KMS-11 (cell line): ENCODE data around the gene PTPN6.

ENCODE experiments used
- H2AFZ ChIP-seq: fragments of 200-600 bp; sonication (generic); 2 replicates; pipeline ENCODE4 v1.6.1; 2016; ENCODE audit warnings: antibody characterized with exemption, mixed run types, low read depth
- H3K27ac ChIP-seq: fragments of 200-600 bp; sonication (generic); 2 replicates; pipeline ENCODE4 v1.6.1; 2016; ENCODE audit warnings: mild to moderate bottlenecking, mixed run types
- H3K27me3 ChIP-seq: fragments of 200-600 bp; sonication (generic); 2 replicates; pipeline ENCODE4 v1.6.1; 2017; ENCODE audit warnings: mild to moderate bottlenecking, low read depth, mixed run types, moderate library complexity; ENCODE audit not compliant: insufficient read depth
- H3K36me3 ChIP-seq: fragments of 200-600 bp; sonication (generic); 2 replicates; pipeline ENCODE4 v1.6.1; 2017; ENCODE audit warnings: mild to moderate bottlenecking, mixed run types; ENCODE audit not compliant: insufficient read depth
- H3K4me1 ChIP-seq: fragments of 200-600 bp; sonication (generic); 2 replicates; pipeline ENCODE4 v1.6.1; 2016; ENCODE audit warnings: mild to moderate bottlenecking, low read depth, mixed run types; ENCODE audit not compliant: poor library complexity, severe bottlenecking
- H3K4me2 ChIP-seq: fragments of 200-600 bp; sonication (generic); 2 replicates; pipeline ENCODE4 v1.7.0; 2016; ENCODE audit warnings: mild to moderate bottlenecking, mixed run types
- H3K4me3 ChIP-seq: fragments of 200-600 bp; sonication (generic); IDR thresholded peaks from 2 replicates; pipeline ENCODE4 v1.6.1; 2017; ENCODE audit warnings: low read depth, low read length, mixed read lengths; ENCODE audit not compliant: insufficient read depth
- H3K79me2 ChIP-seq: fragments of 200-600 bp; sonication (generic); 2 replicates; pipeline ENCODE4 v1.6.1; 2016; ENCODE audit warnings: low read depth, mixed run types; ENCODE audit not compliant: insufficient read depth
- H3K9ac ChIP-seq: fragments of 200-600 bp; sonication (generic); 2 replicates; pipeline ENCODE4 v1.6.1; 2016; ENCODE audit warnings: mild to moderate bottlenecking, mixed run types
- H4K20me1 ChIP-seq: fragments of 200-600 bp; sonication (generic); 2 replicates; pipeline ENCODE4 v1.6.1; 2016; ENCODE audit warnings: mild to moderate bottlenecking, mixed run types; ENCODE audit not compliant: insufficient read depth
- TF ChIP-seq, protein P1 (sequence below): fragments of 200-600 bp; sonication (generic); conservative IDR thresholded peaks from 2 replicates; pipeline ENCODE4 v1.6.1; 2017; ENCODE audit warnings: low read depth, mild to moderate bottlenecking, antibody characterized with exemption, low read length, moderate library complexity, mixed read lengths

The PTPN6 gene

DNA sequence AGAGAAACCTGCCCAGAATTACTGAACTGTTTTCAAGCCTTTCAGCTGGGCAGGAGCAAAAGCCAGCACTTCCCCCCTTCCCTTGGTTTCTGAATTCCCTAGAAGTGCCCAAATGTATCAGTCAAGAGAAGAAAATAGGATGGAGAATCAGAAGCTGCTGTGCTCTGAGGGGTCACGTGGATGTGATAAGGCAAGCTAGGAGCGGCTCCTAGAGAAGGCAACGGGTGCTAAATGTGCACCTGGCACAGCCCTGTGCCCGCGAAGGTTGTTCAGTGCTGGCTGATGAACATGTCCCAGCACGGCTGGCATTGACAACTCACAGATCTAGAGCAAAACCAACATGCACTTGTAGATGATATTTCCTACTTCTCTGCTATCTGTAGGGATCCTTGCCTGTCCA lies 27.9 kb downstream of the PTPN6 start:
- Histone ChIP-seq H3K4me3 (no peak overlapping the region), H3K36me3 (peaks cover 3% of the 10 kb centered on the region; the same call in 1 of the 2 replicates), H3K4me1 (peaks cover 29% of the 10 kb centered on the region)

DNA sequence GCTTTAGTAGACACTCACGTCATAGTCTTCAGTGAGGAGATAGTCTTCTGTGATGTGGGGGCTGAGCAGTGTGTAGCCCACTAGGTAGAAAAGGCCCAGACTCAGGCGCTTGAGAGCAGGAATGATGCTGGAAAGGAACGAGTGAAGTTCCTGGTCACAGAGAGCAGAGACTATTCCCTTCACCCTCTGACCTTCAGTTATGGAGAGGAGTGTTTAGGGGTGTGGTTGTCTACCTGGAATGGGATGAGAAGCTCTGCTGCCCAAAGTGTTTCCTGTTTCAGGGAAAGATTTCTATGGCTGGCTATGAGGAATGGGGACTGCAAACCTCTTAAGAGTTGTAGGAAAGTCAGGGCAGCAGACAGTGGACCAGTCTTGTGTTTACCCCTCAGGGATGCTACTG lies 28.3 kb downstream of the PTPN6 start:
- Histone ChIP-seq H3K79me2 (no peaks in the 10 kb centered on the region), H2AFZ (no peak overlapping the region), H3K4me3 (no peak overlapping the region), H3K9ac (no peak overlapping the region), H3K27me3 (no peaks in the 10 kb centered on the region), H4K20me1 (no peaks in the 10 kb centered on the region), H3K27ac (no peak overlapping the region), H3K4me1 (peaks cover 26% of the 10 kb centered on the region), H3K4me2 (no peak overlapping the region), H3K36me3 (peaks cover 3% of the 10 kb centered on the region; the same call in 1 of the 2 replicates)
- TF ChIP-seq, protein P1, sequence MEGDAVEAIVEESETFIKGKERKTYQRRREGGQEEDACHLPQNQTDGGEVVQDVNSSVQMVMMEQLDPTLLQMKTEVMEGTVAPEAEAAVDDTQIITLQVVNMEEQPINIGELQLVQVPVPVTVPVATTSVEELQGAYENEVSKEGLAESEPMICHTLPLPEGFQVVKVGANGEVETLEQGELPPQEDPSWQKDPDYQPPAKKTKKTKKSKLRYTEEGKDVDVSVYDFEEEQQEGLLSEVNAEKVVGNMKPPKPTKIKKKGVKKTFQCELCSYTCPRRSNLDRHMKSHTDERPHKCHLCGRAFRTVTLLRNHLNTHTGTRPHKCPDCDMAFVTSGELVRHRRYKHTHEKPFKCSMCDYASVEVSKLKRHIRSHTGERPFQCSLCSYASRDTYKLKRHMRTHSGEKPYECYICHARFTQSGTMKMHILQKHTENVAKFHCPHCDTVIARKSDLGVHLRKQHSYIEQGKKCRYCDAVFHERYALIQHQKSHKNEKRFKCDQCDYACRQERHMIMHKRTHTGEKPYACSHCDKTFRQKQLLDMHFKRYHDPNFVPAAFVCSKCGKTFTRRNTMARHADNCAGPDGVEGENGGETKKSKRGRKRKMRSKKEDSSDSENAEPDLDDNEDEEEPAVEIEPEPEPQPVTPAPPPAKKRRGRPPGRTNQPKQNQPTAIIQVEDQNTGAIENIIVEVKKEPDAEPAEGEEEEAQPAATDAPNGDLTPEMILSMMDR: no peak

More for the DNA sequence above, 27.9 kb downstream of the PTPN6 start:
- TF ChIP-seq, protein P1: no peak
- Histone ChIP-seq H3K79me2 (no peaks in the 10 kb centered on the region), H3K9ac (no peak overlapping the region), H3K27ac (no peak overlapping the region), H3K27me3 (no peaks in the 10 kb centered on the region), H3K4me2 (no peak overlapping the region), H4K20me1 (no peaks in the 10 kb centered on the region), H2AFZ (no peak overlapping the region)

DNA sequence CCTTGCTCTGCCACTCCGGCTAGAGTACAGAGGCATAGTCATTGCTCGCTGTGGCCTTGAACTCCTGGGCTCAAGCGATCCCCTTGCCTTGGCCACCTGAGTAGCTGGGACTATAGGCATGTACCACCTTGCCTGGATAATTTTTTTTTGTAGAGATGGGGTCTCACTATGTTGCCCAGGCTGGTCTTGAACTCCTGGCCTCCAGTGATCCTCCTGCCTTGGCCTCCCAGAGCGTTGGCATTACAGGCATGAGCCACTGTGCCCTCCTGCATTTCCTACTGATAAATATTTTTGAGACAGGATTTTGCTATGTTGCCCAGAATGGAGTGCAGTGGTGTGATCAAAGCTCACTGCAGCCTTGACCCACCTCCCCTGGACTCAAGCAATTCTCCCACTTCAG lies 28.9 kb downstream of the PTPN6 start:
- Histone ChIP-seq H3K9ac (no peak overlapping the region), H3K4me2 (no peak overlapping the region), H3K4me1 (peaks cover 19% of the 10 kb centered on the region), H3K79me2 (no peaks in the 10 kb centered on the region), H3K36me3 (peaks cover 2% of the 10 kb centered on the region; the same call in 1 of the 2 replicates), H3K27me3 (no peaks in the 10 kb centered on the region), H3K4me3 (no peak overlapping the region), H2AFZ (no peak overlapping the region), H4K20me1 (no peaks in the 10 kb centered on the region), H3K27ac (no peak overlapping the region)
- TF ChIP-seq, protein P1: no peak

DNA sequence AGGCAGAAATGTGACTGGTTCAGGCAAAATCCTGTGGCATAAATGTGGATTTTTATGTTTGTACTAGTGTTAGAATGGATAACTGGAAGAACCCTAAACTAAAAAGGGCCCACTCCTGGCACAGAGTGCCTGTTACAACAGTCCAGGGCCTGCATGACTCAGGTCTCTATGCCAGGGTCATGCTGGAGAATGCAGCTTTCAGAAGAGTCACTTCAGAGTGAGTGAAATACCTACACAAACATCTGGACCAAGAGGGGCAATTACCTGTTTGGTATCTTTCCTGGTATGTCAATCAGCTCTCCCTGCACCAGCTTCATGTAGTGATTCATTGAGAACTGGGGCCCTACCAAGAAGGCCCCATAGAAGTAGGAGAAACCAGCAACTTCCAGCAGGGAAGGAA lies 29.6 kb downstream of the PTPN6 start:
- no peak overlapping the region for H3K9ac ChIP-seq
- no peak overlapping the region for H3K27ac ChIP-seq
- no peaks in the 10 kb centered on the region for H3K79me2 ChIP-seq
- H4K20me1 ChIP-seq: no peaks in the 10 kb centered on the region
- TF ChIP-seq, protein P1: no peak
- peaks cover 13% of the 10 kb centered on the region for H3K4me1 ChIP-seq
- no peak overlapping the region for H2AFZ ChIP-seq
- H3K4me2 ChIP-seq: no peak overlapping the region
- no peak overlapping the region for H3K4me3 ChIP-seq
- no peaks in the 10 kb centered on the region; the same call in 1 of the 2 replicates for H3K36me3 ChIP-seq
- H3K27me3 ChIP-seq: no peaks in the 10 kb centered on the region
